Osteocyte (in vitro differentiated cells): Measurements from ENCODE around the gene CLPX. TPM values are rescaled to one million over a fixed set of nuclear protein-coding genes. Genes with fewer than 3 reads are reported as not detected.
"Not testable (repeated sequence)": the region's sequence is repeated elsewhere in the genome, so short reads cannot be mapped to it uniquely, and the experiment has no call there.

Source experiments
- DNase-seq: peaks from one replicate; pipeline ENCODE4 v3.0.0; 2021; ENCODE audit warnings: mixed read lengths; ENCODE audit not compliant: unreplicated experiment; ENCODE audit errors: extremely low spot score
- H3K27ac Mint-ChIP-seq: one replicate; pipeline ENCODE4 v1.8.0; 2021; ENCODE audit warnings: mild to moderate bottlenecking, mixed read lengths; ENCODE audit not compliant: unreplicated experiment
- H3K27me3 Mint-ChIP-seq: one replicate; pipeline ENCODE4 v1.8.0; 2021; ENCODE audit warnings: mixed read lengths; ENCODE audit not compliant: unreplicated experiment
- H3K36me3 Mint-ChIP-seq: one replicate; pipeline ENCODE4 v1.8.0; 2021; ENCODE audit warnings: mixed read lengths; ENCODE audit not compliant: unreplicated experiment
- H3K4me1 Mint-ChIP-seq: one replicate; pipeline ENCODE4 v1.8.0; 2021; ENCODE audit warnings: mixed read lengths; ENCODE audit not compliant: unreplicated experiment
- H3K4me3 Mint-ChIP-seq: one replicate; pipeline ENCODE4 v1.8.0; 2021; ENCODE audit warnings: mild to moderate bottlenecking, moderate library complexity, mixed read lengths; ENCODE audit not compliant: unreplicated experiment
- H3K9me3 Mint-ChIP-seq: one replicate; pipeline ENCODE4 v1.8.0; 2021; ENCODE audit warnings: mixed read lengths; ENCODE audit not compliant: unreplicated experiment
- total RNA-seq: library from RNA; stranded (reverse); gene quantifications from 2 replicates; pipeline ENCODE4 v1.2.1, GENCODE V29; 2021
- TF ChIP-seq, protein P1 (sequence below): fragments of 200-600 bp; sonication (generic); IDR thresholded peaks from 2 replicates; pipeline ENCODE4 v1.5.0; 2021; ENCODE audit warnings: antibody characterized with exemption, mild to moderate bottlenecking, moderate library complexity

CLPX gene
- total RNA-seq, 1 donor from 2014 or later = 62.8 TPM

DNA sequence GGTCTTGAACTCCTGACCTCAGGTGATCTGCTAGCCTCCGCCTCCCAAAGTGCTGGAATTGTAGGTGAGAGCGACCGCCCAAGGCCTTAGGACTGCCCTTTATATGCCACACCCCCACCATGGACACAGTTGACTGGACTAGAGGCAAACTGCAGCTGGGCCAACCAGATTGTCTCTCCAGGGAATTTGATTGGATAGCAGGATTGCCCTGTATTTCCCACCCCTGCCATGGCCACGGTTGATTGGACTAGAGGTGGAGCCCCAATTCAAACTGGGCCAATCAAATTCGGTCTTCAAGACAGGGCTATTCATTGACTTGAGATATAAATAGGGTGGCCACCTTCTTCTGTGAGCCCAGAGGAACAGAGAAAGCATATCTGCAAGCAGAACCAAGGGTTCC, 6.9 kb upstream of the CLPX start:
- TF ChIP-seq, protein P1, sequence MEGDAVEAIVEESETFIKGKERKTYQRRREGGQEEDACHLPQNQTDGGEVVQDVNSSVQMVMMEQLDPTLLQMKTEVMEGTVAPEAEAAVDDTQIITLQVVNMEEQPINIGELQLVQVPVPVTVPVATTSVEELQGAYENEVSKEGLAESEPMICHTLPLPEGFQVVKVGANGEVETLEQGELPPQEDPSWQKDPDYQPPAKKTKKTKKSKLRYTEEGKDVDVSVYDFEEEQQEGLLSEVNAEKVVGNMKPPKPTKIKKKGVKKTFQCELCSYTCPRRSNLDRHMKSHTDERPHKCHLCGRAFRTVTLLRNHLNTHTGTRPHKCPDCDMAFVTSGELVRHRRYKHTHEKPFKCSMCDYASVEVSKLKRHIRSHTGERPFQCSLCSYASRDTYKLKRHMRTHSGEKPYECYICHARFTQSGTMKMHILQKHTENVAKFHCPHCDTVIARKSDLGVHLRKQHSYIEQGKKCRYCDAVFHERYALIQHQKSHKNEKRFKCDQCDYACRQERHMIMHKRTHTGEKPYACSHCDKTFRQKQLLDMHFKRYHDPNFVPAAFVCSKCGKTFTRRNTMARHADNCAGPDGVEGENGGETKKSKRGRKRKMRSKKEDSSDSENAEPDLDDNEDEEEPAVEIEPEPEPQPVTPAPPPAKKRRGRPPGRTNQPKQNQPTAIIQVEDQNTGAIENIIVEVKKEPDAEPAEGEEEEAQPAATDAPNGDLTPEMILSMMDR = no peak
- Mint-ChIP-seq H3K27ac (no peak overlapping the region), H3K36me3 (no peaks in the 10 kb centered on the region), H3K4me3 (no peak overlapping the region), H3K4me1 (no peaks in the 10 kb centered on the region), H3K27me3 (no peaks in the 10 kb centered on the region), H3K9me3 (no peaks in the 10 kb centered on the region)
- no peak for DNase-seq

DNA sequence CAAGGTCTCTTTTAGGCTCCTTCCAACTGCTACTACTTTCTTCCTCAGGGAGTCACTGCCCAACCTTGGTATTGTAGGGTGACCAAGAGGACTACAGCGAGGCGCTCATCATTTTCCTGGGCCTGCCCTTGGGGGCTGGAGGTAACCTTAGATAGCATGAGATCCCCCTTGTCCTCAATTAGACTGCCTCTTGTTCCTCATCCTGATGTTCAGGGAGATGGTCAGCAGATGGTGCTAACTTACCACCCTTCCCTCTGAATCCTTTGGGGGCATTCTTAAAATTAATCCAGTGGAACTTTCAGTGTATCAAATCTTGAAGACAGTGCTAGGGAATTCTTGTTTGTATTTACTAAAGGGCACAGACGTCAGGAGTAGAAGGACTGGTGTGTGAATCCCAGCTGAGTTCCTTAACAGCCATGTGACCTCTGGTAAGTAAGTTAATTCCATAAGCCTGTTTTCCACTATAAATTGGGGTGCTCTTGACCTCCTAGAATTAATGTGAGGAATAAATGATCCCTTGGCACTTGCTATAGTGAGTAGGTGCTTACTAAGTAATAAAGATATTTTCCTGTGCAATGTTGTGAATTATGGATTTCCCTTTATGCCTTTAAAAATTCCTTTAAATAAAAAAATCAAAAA, 4.1 kb upstream of the CLPX start:
- Mint-ChIP-seq H3K27ac (no peak overlapping the region), H3K9me3 (no peaks in the 10 kb centered on the region), H3K36me3 (no peaks in the 10 kb centered on the region), H3K27me3 (no peaks in the 10 kb centered on the region), H3K4me1 (peaks cover 5% of the 10 kb centered on the region), H3K4me3 (no peak overlapping the region)
- TF ChIP-seq, protein P1 = peak; percentile 88
- DNase-seq = no peak

DNA sequence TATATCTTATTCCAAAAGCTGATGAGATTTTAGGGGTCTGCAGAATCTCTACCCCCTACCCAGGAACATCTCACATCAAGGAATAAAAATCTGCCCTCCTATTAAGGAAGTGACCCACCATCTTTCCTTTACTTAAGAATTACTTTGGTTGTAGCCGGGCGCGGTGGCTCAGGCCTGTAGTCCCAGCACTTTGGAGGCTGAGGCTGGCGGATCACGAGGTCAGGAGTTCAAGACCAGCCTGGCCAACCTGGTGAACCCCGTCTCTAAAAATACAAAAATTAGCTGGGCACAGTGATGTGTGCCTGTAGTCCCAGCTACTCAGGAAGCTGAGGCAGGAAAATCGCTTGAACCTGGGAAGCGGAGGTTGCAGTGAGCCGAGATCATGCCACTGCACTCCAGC, 3.3 kb upstream of the CLPX start:
- H3K9me3 Mint-ChIP-seq, DNase-seq, H3K4me3 Mint-ChIP-seq, H3K27me3 Mint-ChIP-seq, H3K27ac Mint-ChIP-seq, H3K36me3 Mint-ChIP-seq, H3K4me1 Mint-ChIP-seq: not testable (repeated sequence)

DNA sequence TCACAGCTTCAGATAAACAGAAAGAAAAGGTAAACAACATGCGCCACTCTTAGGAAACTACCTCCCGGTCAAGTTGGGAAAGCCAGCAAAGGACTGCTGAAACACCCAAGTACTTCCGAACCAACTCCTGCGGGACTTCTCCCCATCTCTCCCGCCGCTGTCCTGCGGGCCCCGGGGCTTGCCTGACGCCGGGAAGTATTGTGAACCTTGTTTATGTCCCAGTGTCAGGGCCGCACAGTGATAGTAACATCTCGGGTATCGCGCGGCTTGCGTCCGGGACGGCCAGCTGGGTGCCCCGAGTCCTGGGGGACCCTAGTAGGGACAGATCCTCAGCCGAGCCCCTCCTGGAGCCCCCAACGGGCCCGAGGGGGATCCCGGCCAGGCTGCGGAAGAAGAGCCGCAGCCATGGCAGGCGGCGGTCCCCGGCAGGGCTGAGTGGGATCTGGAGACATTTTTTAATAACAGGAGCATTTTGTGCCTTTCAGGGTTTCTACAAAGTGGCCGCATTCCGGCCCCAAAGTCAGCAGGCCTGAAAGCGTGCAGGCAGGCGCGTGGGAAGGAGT, 756 bp downstream of the CLPX start:
- H3K27me3 Mint-ChIP-seq = no peaks in the 10 kb centered on the region
- TF ChIP-seq, protein P1 = no peak
- peaks cover 31% of the 10 kb centered on the region for H3K4me1 Mint-ChIP-seq
- peak overlapping the region; percentile 97 for H3K4me3 Mint-ChIP-seq
- no peaks in the 10 kb centered on the region for H3K9me3 Mint-ChIP-seq
- H3K27ac Mint-ChIP-seq = peak overlapping the region; percentile 98
- H3K36me3 Mint-ChIP-seq = peaks cover 4% of the 10 kb centered on the region
- DNase-seq = peak; percentile 88

DNA sequence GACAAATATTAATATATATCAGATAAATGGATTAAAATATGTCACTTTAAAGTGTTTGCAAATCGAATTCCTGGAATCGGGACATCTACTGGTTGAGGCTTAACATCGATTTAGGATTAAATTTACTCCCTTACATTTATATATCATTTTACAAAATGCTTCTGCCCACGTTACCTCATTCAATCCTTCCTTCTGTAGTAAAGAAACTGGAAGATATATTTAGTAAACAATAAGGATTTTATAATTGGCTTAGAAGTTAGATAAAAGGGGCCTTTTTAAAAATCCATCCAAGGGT, 1.3 kb downstream of the CLPX start:
- DNase-seq = no peak
- TF ChIP-seq, protein P1 = no peak
- peak overlapping the region; percentile 97 for H3K4me3 Mint-ChIP-seq
- peaks cover 4% of the 10 kb centered on the region for H3K36me3 Mint-ChIP-seq
- no peaks in the 10 kb centered on the region for H3K9me3 Mint-ChIP-seq
- H3K27me3 Mint-ChIP-seq = no peaks in the 10 kb centered on the region
- peak overlapping the region; percentile 98 for H3K27ac Mint-ChIP-seq
- peaks cover 31% of the 10 kb centered on the region for H3K4me1 Mint-ChIP-seq
